ENCODE measurements around the gene NTM. TPM values are rescaled to one million over a fixed set of nuclear protein-coding genes. Genes with fewer than 3 reads are reported as not detected.

Gene NTM
- total RNA-seq, 4 donors from 2014 or later = 1.4 to 5.7 TPM; not detected in 2

DNA sequence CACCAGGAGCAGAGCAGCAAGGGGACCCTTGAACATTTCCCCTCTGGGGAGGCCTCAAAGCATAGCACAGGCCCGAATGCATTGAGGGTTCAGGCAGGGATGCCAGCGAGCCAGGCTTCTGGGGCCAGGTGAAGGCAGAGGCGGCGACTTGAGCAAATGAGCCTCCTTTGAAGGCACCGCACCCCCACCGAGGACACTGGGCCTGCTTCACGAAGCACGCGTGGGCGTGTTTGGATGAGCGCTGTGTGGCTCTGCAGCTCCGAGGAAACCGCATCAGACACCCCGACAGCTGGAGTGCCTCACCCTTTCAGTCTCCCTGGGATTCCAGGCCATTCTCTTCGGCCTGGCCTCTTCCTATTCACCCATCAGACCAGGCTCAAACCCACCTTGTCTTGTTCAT, 301.8 kb downstream of the NTM start:
- no peaks in the 10 kb centered on the region for H3K9me3 ChIP-seq
- H3K27me3 ChIP-seq = no peaks in the 10 kb centered on the region
- intact Hi-C loops (cut with DNase I; ENCODE audit: low total_unique reads) = no loop called here
- no peak overlapping the region for H3K4me3 ChIP-seq
- H3K36me3 ChIP-seq = no peaks in the 10 kb centered on the region
- DNase-seq = no peak
- no peaks in the 10 kb centered on the region for H3K4me1 ChIP-seq
- TF ChIP-seq POLR2A (IDR thresholded peaks at IDR 0.05) (no peak), CTCF (IDR thresholded peaks at IDR 0.05) (no peak)
- no peak overlapping the region for H3K27ac ChIP-seq

DNA sequence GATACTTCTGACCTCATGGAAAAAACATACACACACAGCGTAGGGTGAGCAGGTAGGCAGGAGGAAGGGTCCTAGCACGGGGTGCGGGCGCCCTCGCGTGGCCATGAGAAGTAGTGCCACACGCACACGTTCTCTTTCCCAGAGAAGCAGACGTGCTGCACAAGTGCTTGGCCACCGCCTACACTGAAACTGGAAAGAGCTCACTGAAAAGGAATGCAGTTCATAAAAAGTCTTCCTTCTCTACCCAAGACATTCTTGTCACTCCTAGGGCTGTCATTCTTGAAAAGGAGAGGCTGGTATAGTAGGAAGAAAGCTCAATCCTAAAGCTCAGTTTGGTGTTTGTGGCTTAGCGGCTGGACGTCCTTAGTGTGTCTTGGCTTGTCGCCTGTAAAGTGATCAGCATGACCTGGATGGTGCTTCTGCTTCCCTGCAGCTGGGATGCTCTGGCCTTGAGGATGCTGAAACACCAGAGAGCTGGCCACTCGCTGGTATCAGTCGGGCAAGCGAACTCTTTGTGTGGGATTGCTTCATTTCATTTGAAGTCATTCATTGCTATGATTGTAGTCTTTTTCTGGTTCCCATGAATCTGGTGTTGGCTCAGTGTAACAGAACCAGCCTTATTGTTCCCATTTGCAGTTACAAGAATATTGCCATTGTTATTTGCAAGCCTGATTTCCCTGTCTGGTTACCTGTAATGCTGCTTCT, 303.8 kb downstream of the NTM start:
- Histone ChIP-seq H3K9me3 (no peaks in the 10 kb centered on the region), H3K27ac (no peak overlapping the region), H3K36me3 (no peaks in the 10 kb centered on the region), H3K27me3 (no peaks in the 10 kb centered on the region), H3K4me3 (no peak overlapping the region), H3K4me1 (no peaks in the 10 kb centered on the region)
- no peak for TF ChIP-seq POLR2A (IDR thresholded peaks at IDR 0.05)
- TF ChIP-seq CTCF (IDR thresholded peaks at IDR 0.05) = peak; percentile 37 to 77 (median 62)
- peak in 1 of 2 donors; percentile 45 for DNase-seq
- intact Hi-C loops (cut with DNase I; ENCODE audit: low total_unique reads) = no loop called here

- Histone ChIP-seq H3K9me3 (no peaks in the 10 kb centered on the region), H3K4me3 (no peak overlapping the region), H3K4me1 (no peaks in the 10 kb centered on the region), H3K27ac (no peak overlapping the region), H3K36me3 (no peaks in the 10 kb centered on the region), H3K27me3 (no peaks in the 10 kb centered on the region)
- TF ChIP-seq POLR2A (IDR thresholded peaks at IDR 0.05) (no peak), CTCF (IDR thresholded peaks at IDR 0.05) (no peak)
- intact Hi-C loops (cut with DNase I; ENCODE audit: low total_unique reads) = no loop called here
- no peak for DNase-seq
Observed at GRCh38 chr11:131675121-131675888, 304.9 kb downstream of the NTM start.

GRCh38 chr11:131677828-131678470, 307.5 kb downstream of the NTM start:
- no peaks in the 10 kb centered on the region for H3K36me3 ChIP-seq
- no peaks in the 10 kb centered on the region for H3K9me3 ChIP-seq
- no peaks in the 10 kb centered on the region for H3K27me3 ChIP-seq
- intact Hi-C loops (cut with DNase I; ENCODE audit: low total_unique reads) = no loop called here
- no peak overlapping the region for H3K4me3 ChIP-seq
- H3K4me1 ChIP-seq = no peaks in the 10 kb centered on the region
- no peak for DNase-seq
- TF ChIP-seq CTCF (IDR thresholded peaks at IDR 0.05) (no peak), POLR2A (IDR thresholded peaks at IDR 0.05) (no peak)
- H3K27ac ChIP-seq = no peak overlapping the region

All from uterus (tissue), 4 donors.